GM18498 (cell line): Measurements from ENCODE around the gene ANKRD62.

Experiments used
- ATAC-seq: cut with Tn5 transposase; IDR thresholded peaks from one replicate; pipeline ENCODE4 v1.9.1; 2021; ENCODE audit warnings: mild to moderate bottlenecking, moderate library complexity; ENCODE audit not compliant: unreplicated experiment

Gene ANKRD62

DNA sequence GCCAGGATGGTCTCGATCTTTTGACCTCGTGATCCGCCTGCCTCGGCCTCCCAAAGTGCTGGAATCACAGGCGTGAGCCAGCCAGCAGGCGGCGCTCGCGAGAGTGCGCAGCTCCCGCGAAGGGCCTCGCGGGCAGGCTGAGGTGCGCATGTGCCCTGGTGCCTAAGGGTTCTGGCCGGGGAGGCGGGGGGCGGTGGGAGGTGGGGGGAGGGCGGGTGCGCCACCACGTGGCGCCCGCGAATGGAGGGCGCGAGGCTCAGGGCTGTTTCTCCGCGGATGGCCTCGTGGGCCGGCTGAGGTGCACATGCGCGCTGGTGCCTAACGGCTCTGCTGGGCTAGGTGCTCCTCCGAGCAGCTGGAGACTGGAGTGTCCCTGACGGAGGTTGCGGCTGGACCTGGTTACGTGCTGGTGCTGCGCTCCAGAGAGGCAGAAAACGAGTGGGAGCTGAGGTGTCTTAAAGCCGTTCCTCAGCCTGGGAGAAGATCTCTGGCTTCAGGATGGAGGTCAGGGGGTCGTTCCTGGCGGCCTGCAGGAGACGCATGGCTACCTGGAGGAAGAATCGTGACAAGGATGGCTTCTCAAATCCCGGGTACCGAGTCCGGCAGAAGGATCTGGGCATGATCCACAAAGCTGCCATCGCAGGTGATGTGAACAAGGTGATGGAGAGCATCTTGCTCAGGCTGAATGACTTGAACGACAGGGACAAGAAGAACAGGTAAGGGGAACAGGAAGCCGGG lies at the start of gene ANKRD62:
TSS of gene ANKRD62 (plus strand) at position 324 of the 738 bp plus-strand sequence. CDS start at position 499, 175 bp downstream.
- no peak for ATAC-seq

DNA sequence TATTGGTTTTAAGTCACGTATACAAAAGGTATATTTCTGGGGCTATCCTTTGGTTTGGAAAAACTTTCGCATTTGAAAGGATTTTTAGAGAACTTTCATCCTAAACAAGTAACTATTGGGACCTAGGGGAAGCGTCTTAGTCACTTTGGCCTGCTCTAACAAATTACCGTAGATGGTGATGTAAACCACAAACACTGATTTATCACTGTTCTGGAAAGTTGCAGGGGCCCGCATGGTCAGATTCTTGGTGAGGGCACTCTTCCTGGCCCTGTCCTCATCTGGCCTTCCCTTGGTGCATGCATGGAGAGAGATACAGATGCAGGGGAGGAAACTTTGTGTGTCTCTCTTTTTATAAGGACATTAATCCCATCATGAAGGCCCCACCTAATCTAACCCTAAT lies 49.1 kb upstream of the ANKRD62 start:
- ATAC-seq = no peak

DNA sequence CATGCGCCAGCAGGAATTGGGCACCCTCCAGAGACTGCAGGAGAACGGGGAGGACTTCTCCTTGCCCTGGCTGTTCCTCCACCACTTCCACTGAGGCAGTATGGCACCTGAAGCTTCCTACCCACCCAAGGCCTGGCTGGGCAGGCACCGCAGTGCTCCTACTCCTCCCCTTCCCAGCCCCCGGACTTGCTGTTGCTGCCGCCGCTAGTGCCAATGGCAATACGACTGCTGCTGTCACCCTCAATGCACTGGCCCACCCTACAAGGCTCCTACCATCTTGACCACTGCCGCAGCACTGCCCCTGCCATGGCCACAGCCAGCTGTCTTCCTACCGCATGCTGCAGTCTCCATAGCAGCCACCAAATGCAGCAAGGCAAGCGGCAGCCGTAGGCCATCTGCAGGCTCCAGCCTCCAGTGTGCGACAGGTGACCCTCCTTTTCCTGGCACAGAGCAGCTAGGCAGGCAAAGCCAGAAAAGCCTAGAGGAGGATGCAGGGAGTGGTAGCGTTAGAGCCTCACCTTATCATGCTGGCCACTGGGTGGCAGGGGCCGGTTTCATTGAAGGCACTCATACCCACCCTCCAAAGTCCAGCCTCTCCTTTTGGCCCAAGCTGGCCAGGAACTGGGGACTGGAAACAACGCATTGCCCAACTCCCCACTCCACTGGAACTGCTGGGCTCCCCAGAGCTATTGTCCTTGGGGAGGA lies 47.4 kb upstream of the ANKRD62 start:
- no peak for ATAC-seq

DNA sequence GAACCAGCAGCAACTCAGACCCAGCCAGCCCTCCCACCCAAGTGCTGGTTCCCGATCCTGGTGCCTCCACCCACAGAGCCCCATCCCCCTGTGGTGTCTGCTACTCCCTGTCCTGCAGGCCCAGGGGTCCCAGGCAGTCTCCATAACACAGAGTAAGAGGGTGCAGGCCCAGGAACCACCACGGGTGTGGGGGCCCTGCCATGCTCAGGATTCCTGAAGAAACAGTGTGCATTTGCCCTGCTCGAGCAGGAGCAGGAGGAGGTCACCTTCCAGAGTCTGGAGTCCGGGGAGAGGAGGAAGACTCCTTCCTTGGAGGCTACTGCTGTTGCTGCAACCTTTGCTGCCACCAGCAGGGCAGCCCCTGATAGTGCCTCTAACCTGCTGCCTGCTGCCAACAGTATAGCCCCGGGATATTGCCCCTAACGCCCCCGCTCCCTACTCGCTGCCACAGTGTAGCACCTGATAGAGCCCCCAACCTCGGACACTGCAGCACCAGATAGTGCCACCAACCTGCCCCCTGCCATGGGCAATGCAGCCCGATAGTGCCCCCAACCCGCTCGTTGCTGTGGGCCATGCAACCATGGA lies 46.8 kb upstream of the ANKRD62 start:
- no peak for ATAC-seq

DNA sequence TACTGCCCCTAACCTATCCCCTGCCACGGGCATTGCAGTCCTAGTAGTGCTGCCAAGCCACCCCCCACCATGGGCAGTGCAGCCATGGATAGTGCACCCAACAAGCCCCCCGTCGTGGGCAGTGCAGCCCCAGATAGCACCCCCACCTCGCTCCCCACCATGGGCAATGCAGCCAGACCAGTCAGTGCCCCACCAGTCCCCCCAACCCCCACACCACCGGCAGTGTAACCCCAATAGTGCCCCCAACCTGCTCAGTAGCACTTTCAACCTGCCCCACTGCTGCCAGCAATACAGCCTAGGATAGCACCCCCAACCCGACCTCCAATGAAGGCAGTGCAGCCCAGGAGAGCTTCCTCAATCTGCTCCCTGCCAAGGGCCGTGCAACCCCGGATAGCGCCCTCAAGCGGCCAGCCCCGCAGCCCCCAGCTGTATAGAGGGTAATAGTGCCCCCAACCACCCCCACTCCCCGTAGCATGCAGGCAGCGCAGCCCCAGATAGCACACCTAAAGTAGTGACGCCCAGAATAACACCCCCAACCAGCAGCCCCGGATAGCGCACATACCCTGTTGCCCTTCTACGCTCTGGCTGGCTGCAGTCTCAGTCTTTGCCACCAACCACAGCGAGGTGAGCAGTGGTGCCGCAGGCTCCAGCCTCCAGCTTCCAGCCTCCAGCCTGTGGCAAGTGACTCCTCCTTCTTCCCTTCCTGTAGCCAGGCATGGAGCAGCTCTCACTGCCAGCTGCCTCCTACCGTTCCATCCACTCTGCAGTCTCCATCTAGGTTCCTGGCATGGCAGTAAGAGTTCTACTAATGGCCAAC lies 45.4 kb upstream of the ANKRD62 start:
- ATAC-seq = no peak

DNA sequence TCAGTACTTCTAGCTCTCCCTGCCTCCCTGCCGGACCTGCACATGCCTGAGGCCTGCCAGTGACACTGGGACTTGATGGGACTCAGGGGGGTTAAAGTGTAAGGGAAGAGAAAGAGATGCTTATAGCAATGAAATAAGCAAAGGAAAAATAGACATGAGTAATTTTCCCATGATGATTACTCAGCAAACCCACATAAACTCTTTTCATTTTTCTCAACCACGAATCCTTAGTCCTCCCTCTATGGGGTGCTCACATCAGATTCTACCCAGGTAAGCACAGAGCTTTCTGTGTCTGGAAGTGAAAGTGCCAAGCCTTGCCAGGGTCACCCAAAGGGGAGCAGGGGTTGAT lies 44.8 kb upstream of the ANKRD62 start:
- ATAC-seq = no peak

DNA sequence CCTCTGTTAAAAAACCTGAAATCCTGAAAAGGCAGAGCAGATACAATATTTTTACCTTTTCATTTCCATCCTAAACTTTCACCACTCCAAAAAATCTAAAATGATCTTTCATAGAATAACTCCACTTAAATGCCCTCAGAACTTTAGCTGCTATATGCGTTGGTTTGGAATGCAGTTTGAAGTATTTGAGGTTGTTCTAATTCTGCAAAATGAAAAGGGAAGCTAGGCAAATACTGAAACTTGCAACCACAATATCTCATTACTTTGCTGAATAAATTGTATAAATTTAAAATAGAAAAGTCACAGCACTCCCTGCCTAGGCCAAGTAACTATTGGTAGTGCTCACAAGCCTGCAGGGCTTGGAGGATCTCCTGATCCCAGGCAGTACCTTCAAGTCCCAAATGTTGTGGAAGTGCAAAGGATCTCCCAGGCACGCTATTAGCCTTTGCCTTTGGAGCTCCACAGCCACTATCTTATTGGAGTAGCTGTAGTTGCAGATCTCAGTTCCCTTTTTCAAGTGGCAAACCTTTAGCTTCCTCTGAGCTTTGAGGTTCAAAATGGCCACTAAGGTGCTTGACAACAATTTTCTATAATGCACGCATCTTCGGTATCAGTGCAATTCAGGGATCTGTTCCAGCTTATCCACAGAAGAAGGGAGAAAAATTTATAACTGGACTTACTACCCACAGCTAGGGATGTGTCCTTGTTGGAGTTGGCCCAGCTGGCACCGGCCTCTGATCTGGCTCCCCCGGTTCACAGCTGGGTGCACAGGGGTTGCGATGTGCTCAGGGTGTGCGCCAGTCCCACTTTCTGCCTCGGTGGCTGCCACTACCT lies 43.4 kb upstream of the ANKRD62 start:
- ATAC-seq = peak; percentile 90

DNA sequence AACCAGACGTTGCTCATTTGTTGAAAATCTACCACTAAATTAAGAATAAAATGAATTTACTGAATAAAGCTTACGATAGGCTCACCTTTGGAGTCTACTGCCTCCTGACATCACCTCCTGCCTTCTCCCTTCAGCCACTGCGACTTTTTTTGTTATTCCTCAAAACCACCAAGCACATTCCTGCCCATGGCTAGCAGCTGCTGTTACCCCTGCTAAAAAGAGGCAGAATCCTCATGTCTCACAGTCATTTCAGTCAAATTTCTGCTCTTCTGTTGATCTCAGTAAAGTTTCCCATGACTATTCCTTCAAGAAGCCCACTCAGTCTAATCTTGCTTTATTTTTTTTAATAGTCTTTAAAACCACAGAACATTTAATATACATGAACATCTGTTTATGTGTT lies 40.8 kb upstream of the ANKRD62 start:
- no peak for ATAC-seq

DNA sequence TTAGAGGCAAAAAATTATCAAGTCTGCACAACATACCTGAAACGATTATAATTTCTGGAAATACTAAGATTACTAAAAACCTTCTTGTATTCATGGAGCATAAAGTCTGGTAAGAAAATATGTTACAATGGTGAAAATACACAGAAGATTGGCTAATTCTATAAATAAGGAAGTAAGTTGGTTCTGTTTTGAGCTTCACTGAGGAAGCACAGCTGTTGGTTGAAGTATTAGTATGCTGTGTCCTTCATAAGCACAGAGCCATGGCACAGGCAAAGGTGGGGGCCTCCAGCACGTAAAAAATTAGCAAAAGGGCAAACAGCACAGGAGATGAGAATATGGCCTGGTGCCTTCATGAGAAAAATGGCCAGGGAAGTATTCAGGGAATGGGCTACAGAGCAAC lies 40.4 kb upstream of the ANKRD62 start:
- ATAC-seq = no peak

DNA sequence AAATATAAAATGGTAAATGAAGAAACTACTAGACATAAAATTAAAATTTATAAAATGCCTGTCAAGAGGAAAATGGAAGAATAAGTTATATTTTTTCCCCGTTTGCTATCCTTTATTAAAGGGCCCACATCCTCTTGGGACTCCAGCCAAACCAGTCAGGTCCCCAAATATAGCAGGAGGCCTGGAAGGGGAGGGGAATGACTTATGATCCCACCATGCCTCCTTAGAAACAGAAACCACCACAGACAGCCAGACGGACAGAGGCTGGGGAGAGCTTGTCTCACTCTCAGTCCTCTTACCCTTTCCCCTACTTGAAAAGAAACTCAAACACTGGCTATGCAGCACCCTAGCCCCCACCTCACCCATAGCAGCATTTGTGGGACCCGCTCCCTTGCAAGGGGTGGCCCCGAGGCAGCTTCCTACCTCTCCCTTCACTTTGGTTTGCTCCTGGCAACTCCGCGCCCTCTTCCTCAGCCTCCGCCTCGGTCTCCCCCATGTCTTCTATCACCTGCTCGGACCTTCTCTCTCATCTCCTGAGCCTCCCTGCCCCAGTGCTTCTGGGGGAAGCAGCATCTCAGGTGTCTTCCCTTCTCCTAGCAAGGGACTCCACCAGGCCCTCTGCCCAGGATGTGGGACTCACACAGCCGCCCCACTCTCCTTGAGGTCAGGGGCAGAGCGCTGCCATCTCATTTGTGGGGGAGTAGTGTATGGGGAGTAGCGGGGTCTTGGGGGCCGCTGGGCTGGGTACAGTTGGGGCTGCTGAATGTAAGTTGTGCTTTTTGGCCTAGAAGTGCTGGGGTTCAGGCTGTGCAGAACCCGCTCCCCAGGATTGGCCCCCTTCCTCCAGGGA lies 37.4 kb upstream of the ANKRD62 start:
- ATAC-seq = no peak

DNA sequence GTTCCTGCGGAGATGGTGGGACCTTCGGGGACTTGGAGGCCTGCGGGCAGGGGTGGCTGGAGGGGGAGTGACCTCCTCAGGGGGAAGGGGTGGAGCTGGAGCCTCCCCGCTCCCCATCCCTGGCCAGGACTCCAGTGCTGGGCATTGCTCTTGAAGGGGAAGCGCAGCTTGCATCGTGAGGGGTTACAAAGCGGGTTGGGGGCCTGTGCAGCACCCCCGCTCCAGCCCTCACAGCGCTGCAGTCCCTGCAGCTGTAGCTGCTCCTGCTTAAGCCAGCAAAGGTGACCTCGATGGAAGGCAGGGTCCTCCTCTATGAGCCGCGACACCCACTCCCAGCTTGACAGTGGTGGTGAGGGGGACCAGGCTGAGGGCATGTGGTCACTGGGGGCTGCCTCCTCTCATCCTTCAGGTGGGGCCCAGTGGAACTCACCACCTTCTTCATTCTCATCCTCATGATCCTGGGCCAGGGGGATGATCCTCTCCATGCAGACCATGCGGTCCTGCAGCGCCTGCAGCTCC lies 36.7 kb upstream of the ANKRD62 start:
- ATAC-seq = no peak

DNA sequence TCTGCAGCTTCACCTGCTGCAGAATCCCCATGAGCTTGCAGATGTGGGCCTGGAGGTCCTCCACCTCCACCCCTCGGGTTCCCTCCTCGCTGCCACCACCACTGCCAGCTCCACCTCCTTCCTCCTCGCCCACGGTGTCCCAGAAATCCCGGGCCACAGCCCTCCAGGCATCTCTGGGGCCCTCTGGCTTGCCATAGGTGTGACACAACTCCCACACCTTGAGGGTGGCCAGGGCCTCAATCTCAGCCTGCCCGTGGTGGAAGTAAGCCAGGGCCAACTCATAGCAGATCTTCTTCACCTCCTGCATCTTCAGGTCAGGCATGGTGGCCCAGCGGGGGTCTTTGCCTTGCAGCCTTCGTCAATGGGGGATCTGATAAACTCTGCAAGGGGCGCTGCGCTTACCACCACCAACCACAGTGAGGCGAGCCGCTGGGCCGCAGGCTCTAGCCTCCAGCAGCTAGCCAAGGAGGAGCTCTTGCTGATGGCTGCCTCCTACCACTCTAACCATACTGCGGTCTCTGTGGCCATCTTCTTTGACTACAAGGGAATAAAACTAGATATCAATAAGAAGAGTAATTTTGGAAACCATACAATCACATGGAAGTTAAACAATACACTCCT lies 36.1 kb upstream of the ANKRD62 start:
- ATAC-seq = no peak

DNA sequence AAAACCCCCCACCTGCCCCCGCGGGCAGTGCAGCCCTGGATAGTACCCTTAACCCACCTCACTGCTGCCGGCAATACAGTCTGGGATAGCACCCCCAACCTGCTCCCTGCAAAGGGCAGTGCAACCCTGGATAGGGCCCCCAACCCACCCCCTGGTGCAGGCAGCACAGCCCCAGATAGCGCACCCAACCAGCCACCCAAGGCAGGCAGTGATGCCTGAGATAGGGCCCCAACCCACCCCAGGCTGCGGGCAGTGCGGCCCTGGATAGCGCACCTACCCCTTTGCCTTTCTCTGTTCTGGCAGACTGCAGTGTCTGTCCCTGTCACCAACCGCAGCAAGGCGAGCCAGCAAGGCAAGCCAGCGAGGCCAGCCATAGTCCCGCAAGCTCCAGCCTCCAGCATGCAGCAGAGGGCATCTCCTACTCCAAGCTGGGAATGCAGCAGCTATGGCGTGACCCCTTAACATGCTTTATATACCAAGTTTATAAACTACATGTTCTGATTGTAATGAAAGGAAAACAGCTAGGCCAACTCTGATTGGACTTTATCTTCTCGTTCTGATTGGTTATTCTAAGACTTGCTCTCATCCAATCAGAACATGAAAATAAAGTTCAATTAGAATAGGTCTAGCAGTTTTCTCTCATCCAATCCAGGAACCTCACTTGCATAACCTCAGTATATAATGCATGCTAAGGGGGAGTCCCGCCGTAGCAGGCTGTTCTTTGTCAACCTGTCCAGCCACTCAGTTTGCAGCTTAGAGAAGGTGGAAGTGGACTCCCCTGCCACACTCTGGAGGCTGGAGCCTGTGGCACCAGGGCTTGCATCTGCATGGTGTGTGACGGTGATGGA lies 34.1 kb upstream of the ANKRD62 start:
- no peak for ATAC-seq

DNA sequence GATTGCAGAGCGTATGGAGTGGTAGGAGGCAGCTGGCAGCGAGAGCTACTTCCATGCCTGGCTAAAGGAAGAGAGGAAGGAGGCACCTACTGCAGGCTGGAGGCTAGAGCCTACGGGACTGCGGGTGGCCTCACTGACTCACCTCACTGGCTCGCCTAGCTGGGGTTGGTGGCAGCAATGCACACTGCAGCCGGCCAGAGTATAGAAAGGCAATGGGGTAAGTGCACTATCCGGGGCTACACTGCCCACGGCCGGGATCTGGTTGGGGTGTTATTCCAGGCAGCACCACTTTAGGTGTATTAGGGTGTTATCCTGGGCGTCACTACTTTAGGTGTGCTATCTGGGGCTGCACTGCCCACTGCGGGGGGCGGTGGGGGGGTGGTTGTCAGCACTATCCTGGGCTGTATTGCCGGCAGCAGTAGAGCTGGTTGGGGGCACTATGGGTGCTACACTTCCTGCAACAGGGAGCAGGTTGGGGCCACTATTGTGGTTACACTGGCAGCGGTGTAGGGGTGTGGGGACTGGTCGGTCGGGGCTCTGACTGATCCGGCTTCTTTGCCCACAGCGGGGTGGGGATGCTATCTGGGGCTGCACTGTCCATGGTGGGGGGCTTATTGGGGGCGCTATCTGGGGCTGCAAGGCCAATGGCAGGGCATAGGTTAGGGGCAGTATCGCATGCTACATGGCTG lies 33.3 kb upstream of the ANKRD62 start:
- no peak for ATAC-seq

DNA sequence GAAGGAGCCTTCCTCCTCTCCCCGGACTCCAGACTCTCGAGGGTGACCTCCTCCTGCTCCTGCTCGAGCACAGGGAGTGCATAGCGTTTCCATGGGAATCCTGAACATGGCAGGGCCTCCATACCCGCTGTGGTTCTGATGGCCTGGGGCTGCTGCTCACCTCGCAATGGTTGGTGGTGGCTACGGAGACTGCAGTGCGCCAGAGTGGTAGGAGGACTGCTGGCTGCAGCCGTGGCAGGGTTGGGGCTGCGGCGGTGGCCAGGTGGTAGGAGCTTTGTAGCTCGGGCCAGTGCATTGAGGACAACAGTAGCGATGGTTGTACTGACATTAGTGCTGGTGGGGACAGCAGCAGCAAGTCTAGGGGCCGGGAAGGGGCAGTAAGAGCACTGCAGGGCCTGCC lies 32.0 kb upstream of the ANKRD62 start:
- no peak for ATAC-seq

DNA sequence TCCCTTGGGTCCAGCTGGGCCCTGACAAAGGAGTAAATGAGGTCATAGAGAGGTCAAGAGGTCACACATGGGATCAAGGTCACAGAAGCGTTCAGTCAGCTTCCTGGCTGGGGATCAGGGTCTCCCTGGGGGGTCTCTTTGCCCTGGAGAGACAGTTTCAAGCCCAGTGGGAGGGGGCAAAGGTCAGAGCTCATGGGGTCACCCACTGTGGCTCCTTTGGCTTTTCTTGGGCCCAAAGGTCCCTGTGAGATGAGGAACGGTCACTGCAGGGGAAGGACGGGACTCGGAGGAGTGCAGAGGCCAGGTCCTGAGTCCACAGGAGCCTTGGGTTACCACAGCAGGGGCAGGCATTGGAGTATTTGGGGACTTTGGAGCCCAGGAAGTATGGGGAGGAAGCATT lies 30.7 kb upstream of the ANKRD62 start:
- ATAC-seq = no peak

DNA sequence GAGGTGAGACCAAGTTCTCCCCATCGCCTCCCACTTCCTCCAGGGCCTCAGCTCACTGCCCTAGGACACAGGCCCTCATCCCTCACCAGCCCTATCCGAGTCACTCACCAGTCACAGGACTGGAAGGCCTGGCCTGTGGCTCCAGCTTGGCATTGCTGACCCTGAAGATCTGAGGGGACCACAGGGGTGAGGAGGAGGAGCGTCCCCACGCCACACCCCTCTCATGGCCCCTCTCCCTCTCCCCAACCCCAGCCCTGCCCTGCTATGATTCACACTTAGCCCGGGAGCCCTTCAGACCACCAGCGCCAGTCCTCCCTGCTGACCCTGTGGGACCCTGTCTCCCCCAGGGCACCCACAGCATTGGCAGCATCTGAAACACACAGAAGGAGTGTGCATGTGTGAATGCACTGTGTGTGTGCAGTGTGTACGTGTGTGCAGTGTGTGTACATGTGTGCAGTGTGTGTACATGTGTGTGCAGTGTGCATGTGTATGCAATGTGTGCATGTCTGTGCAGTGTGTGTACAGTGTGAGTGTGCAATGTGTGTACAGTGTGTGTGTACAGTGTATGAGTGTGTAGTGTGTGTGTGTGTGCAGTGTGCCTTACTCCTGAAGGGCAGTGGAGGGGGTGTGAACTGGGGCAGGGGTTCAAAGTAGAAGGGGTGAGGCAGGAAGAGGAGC lies 29.4 kb upstream of the ANKRD62 start:
- ATAC-seq = no peak
